Measurements from ENCODE around the gene TXNRD1.
"Not testable (repeated sequence)": the region's sequence is repeated elsewhere in the genome, so short reads cannot be mapped to it uniquely, and the experiment has no call there.

Gene TXNRD1

GRCh38 chr12:104304261-104305009 is 88.9 kb downstream of the TXNRD1 start:
- DNase-seq (ENCODE audit: low spot score), result no peak

- DNase-seq (ENCODE audit: low spot score), result no peak
These were observed 89.8 kb downstream of the TXNRD1 start for GRCh38 chr12:104305349-104305748.

- no peak for DNase-seq (ENCODE audit: low spot score)
These were observed 90.8 kb downstream of the TXNRD1 start for GRCh38 chr12:104306376-104306775.

DNA sequence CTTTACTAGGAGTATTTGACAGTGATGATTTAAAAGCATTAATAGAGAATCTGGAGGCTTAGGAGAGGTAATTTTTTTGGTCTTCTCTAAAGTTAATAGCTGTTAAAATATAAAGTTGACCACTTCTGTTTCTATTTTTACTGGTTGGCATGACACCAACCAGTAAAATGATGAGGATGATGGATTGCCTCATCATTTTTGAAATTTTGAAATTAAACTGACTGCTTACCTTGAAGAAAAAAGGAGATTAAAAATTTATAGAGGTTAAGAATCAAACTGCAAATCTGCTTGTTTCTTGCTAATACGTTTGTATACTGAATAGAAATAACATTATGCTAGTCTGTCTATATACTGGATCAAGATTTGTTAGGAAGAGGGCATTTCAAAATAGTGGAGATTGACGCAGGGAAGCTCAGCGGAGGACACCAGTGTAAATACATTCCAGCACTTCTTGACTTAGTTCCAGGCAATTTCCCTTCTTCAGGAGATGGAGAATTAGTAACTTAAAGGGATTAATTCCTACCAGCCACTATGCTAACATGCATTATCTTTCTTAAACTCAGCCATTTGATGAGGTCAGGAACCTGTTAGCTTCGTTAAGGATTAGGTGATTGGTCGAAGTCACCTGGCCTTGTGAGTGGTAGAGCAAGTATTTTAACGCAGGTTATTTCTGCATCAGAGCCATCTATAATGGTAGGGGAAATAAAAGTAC is 91.5 kb downstream of the TXNRD1 start:
- no peak for DNase-seq (ENCODE audit: low spot score)

DNA sequence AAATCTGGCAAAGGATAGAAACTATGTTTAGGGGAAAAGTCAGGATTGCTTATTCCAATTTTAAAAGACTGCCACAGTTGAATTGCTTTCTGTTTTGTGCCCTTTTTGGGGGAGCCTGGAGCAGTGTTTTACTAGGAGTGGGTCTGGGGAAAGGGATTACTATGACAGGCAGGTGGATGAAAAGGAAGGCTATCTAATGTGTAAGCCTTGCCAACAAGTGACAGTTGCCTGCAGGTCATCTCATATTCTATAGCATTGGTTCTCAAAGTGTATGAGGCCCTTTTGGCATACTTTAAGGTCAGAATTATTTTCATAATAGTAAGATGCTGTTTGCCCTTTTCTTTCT is 92.0 kb downstream of the TXNRD1 start:
- no peak for DNase-seq (ENCODE audit: low spot score)

DNA sequence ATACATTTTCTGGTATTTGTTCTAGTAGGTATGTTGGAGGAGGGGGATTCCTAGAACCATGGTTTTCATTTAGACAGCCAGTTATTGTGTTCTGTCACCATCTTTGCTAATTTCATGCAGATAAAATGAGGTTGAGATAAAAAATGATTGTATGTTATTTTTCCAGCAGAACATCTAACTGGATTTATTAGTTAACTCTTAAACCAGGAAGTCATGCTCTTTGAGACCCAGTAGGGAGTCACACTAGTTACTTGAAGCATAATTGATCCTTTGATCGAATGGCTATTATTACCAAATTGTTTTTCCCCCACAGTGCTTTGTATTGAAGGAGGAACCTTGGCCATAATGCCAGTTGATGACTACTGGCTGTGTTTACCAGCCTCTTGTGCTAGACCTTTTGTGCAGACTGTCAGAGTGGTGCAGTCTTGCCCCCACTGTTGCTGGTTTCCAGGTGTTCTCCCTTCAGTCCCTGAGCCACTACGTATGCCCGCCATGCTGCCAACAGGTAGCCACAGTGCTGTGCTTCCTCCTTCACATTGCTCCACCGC is 93.9 kb downstream of the TXNRD1 start:
- DNase-seq (ENCODE audit: low spot score), result no peak

GRCh38 chr12:104310751-104311633 is 95.4 kb downstream of the TXNRD1 start:
- DNase-seq (ENCODE audit: low spot score), result no peak

DNA sequence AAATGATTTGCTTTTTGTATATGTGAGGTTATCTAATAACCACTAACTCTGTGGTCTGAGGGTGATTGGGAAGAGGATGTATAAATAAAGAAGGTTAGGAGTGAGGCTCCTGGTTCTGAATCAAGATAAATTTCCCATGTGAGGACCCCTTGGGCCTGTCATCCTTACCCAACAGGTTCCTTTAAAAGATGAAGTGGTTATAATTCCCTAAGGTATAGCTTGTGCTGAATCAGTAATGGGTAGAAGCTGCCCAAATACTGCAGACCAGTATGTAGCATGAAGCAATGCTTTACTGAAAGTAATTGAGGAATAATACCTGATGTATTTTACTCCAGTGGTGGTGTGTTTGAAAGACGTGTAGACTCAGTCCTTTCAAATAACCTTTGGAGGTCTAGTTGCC is 96.6 kb downstream of the TXNRD1 start:
- no peak for DNase-seq (ENCODE audit: low spot score)

GRCh38 chr12:104312654-104313053 is 97.1 kb downstream of the TXNRD1 start:
- no peak for DNase-seq (ENCODE audit: low spot score)

DNA sequence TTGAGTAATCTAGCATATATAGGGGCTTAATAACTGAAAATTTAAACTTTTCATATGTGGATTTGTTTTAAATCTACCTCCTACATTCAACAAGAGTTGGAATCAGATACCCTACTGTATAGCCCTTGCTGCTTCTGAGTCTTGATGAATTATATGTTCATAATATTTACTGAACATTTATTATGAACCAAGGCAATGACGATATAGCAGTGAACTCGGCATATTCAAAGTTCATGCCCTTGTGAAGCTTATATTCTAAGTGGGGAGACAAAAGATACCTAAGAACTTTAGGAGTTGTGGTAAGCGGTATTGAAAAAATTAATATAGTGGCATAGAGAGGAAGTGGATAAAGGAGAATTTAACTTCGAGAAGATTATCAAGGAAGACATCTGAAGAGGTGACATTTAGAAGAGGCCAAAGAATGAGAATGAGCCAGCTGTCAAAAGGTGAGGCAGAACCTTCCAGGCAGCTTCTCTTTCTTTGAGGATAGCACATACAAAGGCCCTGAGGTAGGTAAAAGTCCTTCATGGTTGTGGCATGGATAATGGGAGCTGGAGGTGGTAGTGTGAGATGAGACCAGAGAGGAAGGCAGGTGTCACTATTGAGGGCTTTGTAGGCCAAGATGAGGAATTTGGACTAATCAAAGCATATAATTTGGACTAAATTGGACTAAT is 98.1 kb downstream of the TXNRD1 start:
- no peak for DNase-seq (ENCODE audit: low spot score)

- no peak for DNase-seq (ENCODE audit: low spot score)
These were observed 98.6 kb downstream of the TXNRD1 start for GRCh38 chr12:104314242-104314614.

GRCh38 chr12:104315326-104316224 is 100.0 kb downstream of the TXNRD1 start:
- DNase-seq (ENCODE audit: low spot score), result no peak

- DNase-seq (ENCODE audit: low spot score), result no peak
These were observed 101.4 kb downstream of the TXNRD1 start for GRCh38 chr12:104316936-104317335.

DNA sequence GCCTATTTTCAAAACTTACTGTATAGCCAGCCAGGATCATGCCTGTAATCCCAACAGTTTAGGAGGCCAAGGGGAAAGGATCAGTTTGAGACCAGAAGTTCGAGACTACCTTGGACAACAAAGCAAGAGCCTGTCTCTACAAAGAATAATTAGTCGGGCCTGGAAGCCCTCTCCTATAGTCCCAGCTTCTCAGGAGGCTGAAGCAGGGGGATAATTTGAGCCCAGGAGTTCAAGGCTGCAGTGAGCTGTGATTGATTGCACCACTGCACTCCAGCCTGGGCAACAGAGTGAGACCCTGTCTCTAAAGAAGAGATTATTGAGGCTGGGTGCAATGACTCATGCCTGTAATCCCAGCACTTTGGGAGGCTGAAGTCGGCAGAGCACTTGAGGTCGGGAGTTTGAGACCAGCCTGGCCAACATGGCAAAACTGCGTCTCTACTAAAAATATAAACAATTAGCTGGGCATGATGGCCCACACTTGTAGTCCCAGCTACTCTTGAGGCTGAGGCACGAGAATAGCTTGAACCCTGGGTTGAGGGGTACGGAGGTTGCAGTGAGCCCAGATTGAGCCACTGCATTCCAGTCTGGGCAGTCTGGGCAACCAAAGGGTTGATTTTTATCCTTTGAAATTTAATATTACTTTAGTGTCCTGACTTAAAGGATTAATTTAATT is 102.1 kb downstream of the TXNRD1 start:
- DNase-seq (ENCODE audit: low spot score), result no peak

GRCh38 chr12:104319028-104319427 is 103.4 kb downstream of the TXNRD1 start:
- DNase-seq (ENCODE audit: low spot score), result no peak

- no peak for DNase-seq (ENCODE audit: low spot score)
These were observed 104.5 kb downstream of the TXNRD1 start for GRCh38 chr12:104319918-104320626.

DNA sequence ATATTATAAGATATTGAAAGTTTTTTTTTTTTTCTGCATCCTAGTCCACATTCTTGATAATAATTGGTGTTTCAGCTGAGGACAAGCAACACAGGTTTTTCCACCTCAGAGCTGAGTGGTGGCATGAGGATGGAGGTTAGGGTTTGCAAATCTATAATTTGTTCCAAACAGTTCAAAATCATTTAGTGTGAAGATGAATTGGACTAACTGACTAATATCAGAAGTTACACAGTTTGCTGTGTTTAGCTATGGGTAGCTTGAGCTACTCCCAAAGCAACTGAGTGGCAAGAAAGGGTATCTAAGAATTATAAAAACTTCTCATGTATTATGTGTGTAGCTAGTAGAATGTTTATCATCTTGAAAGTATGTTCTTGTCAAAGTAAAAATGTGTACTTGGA is 105.0 kb downstream of the TXNRD1 start:
- DNase-seq (ENCODE audit: low spot score), result no peak

- DNase-seq (ENCODE audit: low spot score), result no peak
These were observed 106.4 kb downstream of the TXNRD1 start for GRCh38 chr12:104321949-104322348.

GRCh38 chr12:104322533-104322932 is 107.0 kb downstream of the TXNRD1 start:
- DNase-seq (ENCODE audit: low spot score), result not testable (repeated sequence)

- DNase-seq (ENCODE audit: low spot score), result no peak
These were observed 108.3 kb downstream of the TXNRD1 start for GRCh38 chr12:104323899-104324298.

Data from GM03348 (cell line).